Right lobe of liver (tissue), 4 donors: ENCODE results near the gene CENPH.

ENCODE experiments used
- POLR2A ChIP-seq: fragments of 450-650 bp; IDR thresholded peaks from one replicate; pipeline ENCODE4 v1.6.1; 2017; ENCODE audit warnings: antibody characterized with exemption, mild to moderate bottlenecking
- TF ChIP-seq, protein P1 (sequence below), 4 donors: fragments of 200-600 bp in 3 of 4; fragments of 450-650 bp in 1 of 4; IDR thresholded peaks; one replicate each; pipeline versions ENCODE4 v1.5.1 to v1.8.0; 2016 to 2022; ENCODE audit warnings: antibody characterized with exemption in 4 of 4, mild to moderate bottlenecking in 2 of 4
- donor health status: DM: no; HTN: no; CAD: no.
- donor health status: DM: no; HTN: no; CAD: no.
- donor health status: DM: no; HTN: yes; CAD: no.

DNA sequence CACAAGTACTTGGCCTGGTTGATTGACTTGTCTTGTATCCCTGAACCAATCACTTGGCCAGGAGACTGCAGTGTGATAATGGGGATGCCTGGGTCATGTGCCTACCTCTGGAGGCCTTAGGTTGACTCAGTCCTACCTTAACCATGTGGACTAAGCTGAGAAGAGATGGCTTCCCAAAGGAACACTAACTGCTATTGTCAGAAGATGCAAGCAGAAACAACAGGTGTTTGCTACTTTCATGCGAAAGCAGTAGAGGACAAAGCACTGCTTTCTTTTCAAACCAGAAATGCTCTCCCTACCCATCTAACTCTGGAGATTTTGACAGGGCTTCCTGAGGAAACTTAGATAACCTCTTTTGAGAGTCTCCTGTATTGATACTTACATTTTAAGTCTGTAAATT, 68.2 kb downstream of the CENPH start:
- no peak for TF ChIP-seq POLR2A
- TF ChIP-seq, protein P1, sequence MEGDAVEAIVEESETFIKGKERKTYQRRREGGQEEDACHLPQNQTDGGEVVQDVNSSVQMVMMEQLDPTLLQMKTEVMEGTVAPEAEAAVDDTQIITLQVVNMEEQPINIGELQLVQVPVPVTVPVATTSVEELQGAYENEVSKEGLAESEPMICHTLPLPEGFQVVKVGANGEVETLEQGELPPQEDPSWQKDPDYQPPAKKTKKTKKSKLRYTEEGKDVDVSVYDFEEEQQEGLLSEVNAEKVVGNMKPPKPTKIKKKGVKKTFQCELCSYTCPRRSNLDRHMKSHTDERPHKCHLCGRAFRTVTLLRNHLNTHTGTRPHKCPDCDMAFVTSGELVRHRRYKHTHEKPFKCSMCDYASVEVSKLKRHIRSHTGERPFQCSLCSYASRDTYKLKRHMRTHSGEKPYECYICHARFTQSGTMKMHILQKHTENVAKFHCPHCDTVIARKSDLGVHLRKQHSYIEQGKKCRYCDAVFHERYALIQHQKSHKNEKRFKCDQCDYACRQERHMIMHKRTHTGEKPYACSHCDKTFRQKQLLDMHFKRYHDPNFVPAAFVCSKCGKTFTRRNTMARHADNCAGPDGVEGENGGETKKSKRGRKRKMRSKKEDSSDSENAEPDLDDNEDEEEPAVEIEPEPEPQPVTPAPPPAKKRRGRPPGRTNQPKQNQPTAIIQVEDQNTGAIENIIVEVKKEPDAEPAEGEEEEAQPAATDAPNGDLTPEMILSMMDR (IDR thresholded peaks at IDR 0.05): no peak
